PFSK-1 (cell line): ENCODE results near the gene SLC16A4.

Experiments
- FOXP2 ChIP-seq: optimal IDR thresholded peaks from 2 replicates; pipeline ENCODE3; 2011; ENCODE audit warnings: borderline replicate concordance, control low read depth, inconsistent platforms; ENCODE audit not compliant: insufficient read depth; ENCODE audit errors: extremely low read length, extremely low read depth
- POLR2AphosphoS5 ChIP-seq: IDR thresholded peaks from 2 replicates; pipeline ENCODE4 v1.6.1; 2012; ENCODE audit warnings: low read depth, mild to moderate bottlenecking, control low read depth, low read length, moderate library complexity
- REST ChIP-seq, 2 experiments: IDR thresholded peaks; 2 replicates each; pipeline versions ENCODE4 v1.6.1 to v1.8.0; 2011 to 2012; ENCODE audit warnings: low read depth in 2 of 2, low read length in 2 of 2, control low read depth in 1 of 2, inconsistent platforms in 1 of 2, mild to moderate bottlenecking in 1 of 2, moderate library complexity in 1 of 2; ENCODE audit not compliant: insufficient read depth in 1 of 2
- SIN3A ChIP-seq: IDR thresholded peaks from 2 replicates; pipeline ENCODE4 v1.6.1; 2012; ENCODE audit warnings: mild to moderate bottlenecking, low read length, moderate library complexity, borderline replicate concordance; ENCODE audit not compliant: insufficient read depth
- TAF1 ChIP-seq: IDR thresholded peaks from 2 replicates; pipeline ENCODE4 v1.6.1; 2012; ENCODE audit warnings: low read length, control low read depth, borderline replicate concordance; ENCODE audit not compliant: insufficient read depth

Gene SLC16A4

GRCh38 chr1:110385369-110385768 lies 5.5 kb downstream of the SLC16A4 start:
- no peak for TF ChIP-seq REST (IDR thresholded peaks at IDR 0.05; ENCODE audit: insufficient read depth in 1 of 2, low read depth in 2 of 2, low read length in 2 of 2)
- TF ChIP-seq FOXP2 = no peak
- no peak for TF ChIP-seq TAF1
- TF ChIP-seq SIN3A = no peak
- no peak for TF ChIP-seq POLR2AphosphoS5

- TF ChIP-seq SIN3A = no peak
- no peak for TF ChIP-seq POLR2AphosphoS5
- no peak for TF ChIP-seq REST (IDR thresholded peaks at IDR 0.05; ENCODE audit: insufficient read depth in 1 of 2, low read depth in 2 of 2, low read length in 2 of 2)
- no peak for TF ChIP-seq FOXP2
- TF ChIP-seq TAF1 = no peak
Observed at GRCh38 chr1:110384581-110385321, 6.1 kb downstream of the SLC16A4 start.

GRCh38 chr1:110383251-110383990 lies 7.4 kb downstream of the SLC16A4 start:
- no peak for TF ChIP-seq REST (IDR thresholded peaks at IDR 0.05; ENCODE audit: insufficient read depth in 1 of 2, low read depth in 2 of 2, low read length in 2 of 2)
- TF ChIP-seq TAF1 = no peak
- TF ChIP-seq POLR2AphosphoS5 = no peak
- TF ChIP-seq SIN3A = no peak

GRCh38 chr1:110380672-110381283 lies 10.0 kb downstream of the SLC16A4 start:
- TF ChIP-seq POLR2AphosphoS5 (no peak), SIN3A (no peak), TAF1 (no peak), FOXP2 (no peak), REST (IDR thresholded peaks at IDR 0.05; ENCODE audit: insufficient read depth in 1 of 2, low read depth in 2 of 2, low read length in 2 of 2) (no peak)
